Endothelial cell of umbilical vein (primary cell): ENCODE data around the gene FARP2. TPM values are rescaled to one million over a fixed set of nuclear protein-coding genes. Genes with fewer than 3 reads are reported as not detected.

Source experiments
- BruUV-seq: library from RNA; stranded (reverse); fragments of 400-500 nt; replicated peaks from 2 replicates; lab custom pipeline; 2021; lab: Mats Ljungman, UMichigan
- CTCF ChIA-PET: fragments of 300-600, 350-600 bp; sonication (Branson Sonifier 250); formaldehyde crosslinking; loops from one replicate; lab custom pipeline; 2021; ENCODE audit warnings: antibody characterized with exemption, inconsistent platforms; lab: Charles Lee
- POLR2A ChIA-PET: fragments of 300-600, 350-600 bp; sonication (Branson Sonifier 250); formaldehyde crosslinking; loops from one replicate; lab custom pipeline; 2021; ENCODE audit warnings: antibody characterized with exemption, inconsistent platforms; lab: Charles Lee
- DNase-seq: peaks from one replicate; pipeline ENCODE4 v3.0.0-alpha.2; 2011; ENCODE audit warnings: low read depth, low spot score
- FAIRE-seq: peaks from 2 replicates; lab custom pipeline; 2011; peaks lifted over from hg19 to GRCh38; lab: Jason Lieb, UNC
- H2AFZ ChIP-seq: 2 replicates; pipeline ENCODE4 v1.6.0; 2012; ENCODE audit warnings: low read depth, low read length, control low read depth, inconsistent platforms
- H3K27ac ChIP-seq: 2 replicates; pipeline ENCODE4 v1.5.1; 2011; ENCODE audit warnings: low read depth, mild to moderate bottlenecking, control low read depth, low read length, moderate library complexity; ENCODE audit not compliant: insufficient read depth
- H3K27me3 ChIP-seq, 2 experiments: 2 replicates each; pipeline versions ENCODE4 v1.6.0 to v1.6.1; 2011; ENCODE audit warnings: low read length in 2 of 2, mixed read lengths in 1 of 2; ENCODE audit not compliant: control insufficient read depth in 2 of 2, insufficient read depth in 2 of 2
- H3K36me3 ChIP-seq, 2 experiments: 2 replicates in 1 of 2; 3 replicates in 1 of 2; pipeline ENCODE4 v1.5.1; 2011; ENCODE audit warnings: low read length in 2 of 2, mild to moderate bottlenecking in 1 of 2, moderate library complexity in 1 of 2; ENCODE audit not compliant: control insufficient read depth in 2 of 2, insufficient read depth in 2 of 2; ENCODE audit errors: extremely low read depth in 1 of 2
- H3K4me1 ChIP-seq: 3 replicates; pipeline ENCODE4 v1.5.1; 2011; ENCODE audit warnings: mild to moderate bottlenecking, low read length; ENCODE audit not compliant: control insufficient read depth, insufficient read depth; ENCODE audit errors: extremely low read depth
- H3K4me2 ChIP-seq: 2 replicates; pipeline ENCODE4 v1.6.1; 2011; ENCODE audit warnings: low read length, control low read depth, mixed read lengths; ENCODE audit not compliant: insufficient read depth
- H3K4me3 ChIP-seq, 3 experiments: fragments of 200-600 bp in 1 of 3; sonication (generic), shearing (Covaris generic) in 1 of 3; replicated peaks in 1 of 3; 2 replicates each; pipeline ENCODE4 v1.5.1; 2011 to 2016; ENCODE audit warnings: control low read depth in 3 of 3, low read length in 3 of 3, mild to moderate bottlenecking in 2 of 3, inconsistent platforms in 1 of 3, low read depth in 1 of 3, moderate library complexity in 1 of 3; ENCODE audit not compliant: insufficient read depth in 1 of 3
- H3K79me2 ChIP-seq: 2 replicates; pipeline ENCODE4 v1.6.0; 2012; ENCODE audit warnings: low read length, inconsistent platforms; ENCODE audit not compliant: control insufficient read depth, insufficient read depth
- H3K9ac ChIP-seq: replicated peaks from 2 replicates; pipeline ENCODE3; 2011; ENCODE audit warnings: low read length, control low read depth; ENCODE audit not compliant: insufficient read depth; ENCODE audit errors: extremely low read depth
- H3K9me1 ChIP-seq: replicated peaks from 3 replicates; pipeline ENCODE4 v1.6.0; 2011; ENCODE audit warnings: mild to moderate bottlenecking, low read length; ENCODE audit not compliant: control insufficient read depth, insufficient read depth; ENCODE audit errors: extremely low read depth
- H3K9me3 ChIP-seq: replicated peaks from 2 replicates; pipeline ENCODE4 v1.5.1; 2012; ENCODE audit warnings: low read length, inconsistent platforms; ENCODE audit not compliant: control insufficient read depth, insufficient read depth
- H4K20me1 ChIP-seq: replicated peaks from 2 replicates; pipeline ENCODE3; 2011; ENCODE audit warnings: mild to moderate bottlenecking, low read length; ENCODE audit not compliant: control insufficient read depth, insufficient read depth; ENCODE audit errors: extremely low read depth
- EZH2 ChIP-seq: IDR thresholded peaks from 2 replicates; pipeline ENCODE4 v1.6.1; 2012; ENCODE audit warnings: borderline replicate concordance, low read depth, mild to moderate bottlenecking, moderate library complexity, low read length, inconsistent platforms; ENCODE audit not compliant: severe bottlenecking
- FOS ChIP-seq: IDR thresholded peaks from 2 replicates; pipeline ENCODE4 v1.6.1; 2011; ENCODE audit warnings: mild to moderate bottlenecking, low read length, moderate library complexity, borderline replicate concordance; ENCODE audit not compliant: insufficient read depth
- GATA2 ChIP-seq: IDR thresholded peaks from 2 replicates; pipeline ENCODE4 v1.7.0; 2011; ENCODE audit warnings: low read depth, mild to moderate bottlenecking, moderate library complexity, mixed read lengths, low read length; ENCODE audit not compliant: insufficient read length, insufficient read depth
- JUN ChIP-seq: IDR thresholded peaks from 2 replicates; pipeline ENCODE4 v1.6.1; 2011; ENCODE audit warnings: borderline replicate concordance, low read depth; ENCODE audit not compliant: insufficient read length, insufficient read depth
- MYC ChIP-seq: IDR thresholded peaks from one replicate; pipeline ENCODE4 v1.6.1; 2011; ENCODE audit warnings: mild to moderate bottlenecking, low read depth, low read length
- POLR2A ChIP-seq: IDR thresholded peaks from 2 replicates; pipeline ENCODE4 v1.6.1; 2012; ENCODE audit warnings: low read depth, mild to moderate bottlenecking, control low read depth, low read length
- POLR2AphosphoS5 ChIP-seq: IDR thresholded peaks from 2 replicates; pipeline ENCODE4 v1.6.1; 2012; ENCODE audit warnings: low read depth, mild to moderate bottlenecking, control low read depth, low read length, moderate library complexity; ENCODE audit not compliant: insufficient read depth
- dilution Hi-C: fragments of 300-500 bp; cut with MboI; formaldehyde crosslinking; loops from one replicate; pipeline ENCODE4 v1.15.0; 2019; ENCODE audit warnings: low sequenced_read_pairs; ENCODE audit not compliant: extremely low pct_ligation_motif_present
- intact Hi-C: fragments of 100-400 bp; cut with micrococcal nuclease; formaldehyde crosslinking; loops from one replicate; pipeline ENCODE4 v1.10.0; 2022
- polyA plus RNA-seq, 4 experiments: library from polyadenylated mRNA; depleted of rRNA in 3 of 4; stranded (reverse) in 3 of 4; unstranded in 1 of 4; fragments of >200 nt; gene quantifications; 2 replicates each; pipeline versions ENCODE4 v1.2.1 to v1.2.3, GENCODE V29; 2011 to 2012; ENCODE audit warnings: missing spikeins in 1 of 4
- total RNA-seq: library from RNA; stranded (reverse); gene quantifications from 2 replicates; pipeline ENCODE4 v1.2.3, GENCODE V29; 2021
- TF ChIP-seq, protein P1 (sequence below): IDR thresholded peaks from 2 replicates; pipeline ENCODE4 v1.6.1; 2011; ENCODE audit not compliant: insufficient read depth, insufficient read length
- TF ChIP-seq, protein P2 (sequence below), 2 donors: IDR thresholded peaks; 1 replicate in 1 of 2; 2 replicates in 1 of 2; pipeline ENCODE4 v1.5.1; 2011; ENCODE audit warnings: low read length in 2 of 2, mild to moderate bottlenecking in 2 of 2, moderate library complexity in 2 of 2, control low read depth in 1 of 2, inconsistent platforms in 1 of 2, low read depth in 1 of 2; ENCODE audit not compliant: insufficient read depth in 1 of 2; ENCODE audit errors: extremely low read depth in 1 of 2

Gene FARP2
- total and polyA plus RNA-seq, 2 donors (not counting 3 experiments of a cell fraction or from before 2014, with no cell fraction given) = 15.3 to 45.3 TPM

DNA sequence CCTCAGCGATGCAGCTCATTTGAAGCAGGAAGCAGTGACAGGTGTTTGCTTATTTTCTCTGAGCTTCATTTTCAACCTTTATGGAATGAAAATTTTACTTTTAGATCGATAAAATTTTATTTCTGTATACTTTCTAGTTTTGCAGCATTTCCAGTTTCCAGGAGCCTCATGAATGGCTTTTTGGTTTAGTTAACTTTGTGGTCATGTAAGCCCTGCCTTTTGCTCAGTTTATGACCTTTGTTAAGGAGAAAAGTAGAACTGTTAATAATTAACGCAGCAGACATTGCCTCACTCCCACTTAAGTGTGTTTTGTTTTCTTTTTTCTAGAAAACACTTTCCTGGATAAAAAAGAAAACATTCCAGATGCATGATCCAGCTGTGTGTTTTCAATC, 4.4 kb upstream of the FARP2 start:
- POLR2A ChIA-PET = no interaction called here
- BruUV-seq = no TSS peak
- no peak for FAIRE-seq

More for the DNA sequence above, 4.4 kb upstream of the FARP2 start:
- peaks cover 30 to 41% of the 10 kb centered on the region in 2 experiments for H3K36me3 ChIP-seq
- no peak overlapping the region for H3K4me2 ChIP-seq
- TF ChIP-seq MYC (no peak), POLR2AphosphoS5 (no peak), POLR2A (no peak), EZH2 (no peak), GATA2 (no peak), FOS (no peak), JUN (no peak)
- TF ChIP-seq, protein P1, sequence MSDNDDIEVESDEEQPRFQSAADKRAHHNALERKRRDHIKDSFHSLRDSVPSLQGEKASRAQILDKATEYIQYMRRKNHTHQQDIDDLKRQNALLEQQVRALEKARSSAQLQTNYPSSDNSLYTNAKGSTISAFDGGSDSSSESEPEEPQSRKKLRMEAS = no peak
- TF ChIP-seq, protein P2, sequence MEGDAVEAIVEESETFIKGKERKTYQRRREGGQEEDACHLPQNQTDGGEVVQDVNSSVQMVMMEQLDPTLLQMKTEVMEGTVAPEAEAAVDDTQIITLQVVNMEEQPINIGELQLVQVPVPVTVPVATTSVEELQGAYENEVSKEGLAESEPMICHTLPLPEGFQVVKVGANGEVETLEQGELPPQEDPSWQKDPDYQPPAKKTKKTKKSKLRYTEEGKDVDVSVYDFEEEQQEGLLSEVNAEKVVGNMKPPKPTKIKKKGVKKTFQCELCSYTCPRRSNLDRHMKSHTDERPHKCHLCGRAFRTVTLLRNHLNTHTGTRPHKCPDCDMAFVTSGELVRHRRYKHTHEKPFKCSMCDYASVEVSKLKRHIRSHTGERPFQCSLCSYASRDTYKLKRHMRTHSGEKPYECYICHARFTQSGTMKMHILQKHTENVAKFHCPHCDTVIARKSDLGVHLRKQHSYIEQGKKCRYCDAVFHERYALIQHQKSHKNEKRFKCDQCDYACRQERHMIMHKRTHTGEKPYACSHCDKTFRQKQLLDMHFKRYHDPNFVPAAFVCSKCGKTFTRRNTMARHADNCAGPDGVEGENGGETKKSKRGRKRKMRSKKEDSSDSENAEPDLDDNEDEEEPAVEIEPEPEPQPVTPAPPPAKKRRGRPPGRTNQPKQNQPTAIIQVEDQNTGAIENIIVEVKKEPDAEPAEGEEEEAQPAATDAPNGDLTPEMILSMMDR (IDR thresholded peaks at IDR 0.05; ENCODE audit: extremely low read depth in 1 of 2, insufficient read depth in 1 of 2, low read depth in 1 of 2, low read length in 2 of 2) = no peak
- H3K4me3 ChIP-seq = no peak overlapping the region
- CTCF ChIA-PET = no interaction called here
- H4K20me1 ChIP-seq = no peaks in the 10 kb centered on the region
- H3K27me3 ChIP-seq = no peaks in the 10 kb centered on the region
- no peak overlapping the region for H2AFZ ChIP-seq
- dilution Hi-C loops = no loop called here
- H3K27ac ChIP-seq = no peak overlapping the region
- no peaks in the 10 kb centered on the region for H3K9me3 ChIP-seq
- no peaks in the 10 kb centered on the region for H3K9me1 ChIP-seq
- DNase-seq = no peak
- H3K9ac ChIP-seq = no peak overlapping the region
- H3K79me2 ChIP-seq = peaks cover 2% of the 10 kb centered on the region
- intact Hi-C loops = no loop called here
- H3K4me1 ChIP-seq = no peaks in the 10 kb centered on the region
